Lower leg skin (tissue), 4 donors: Measurements from ENCODE around the gene FBXO31. TPM values are rescaled to one million over a fixed set of nuclear protein-coding genes. Genes with fewer than 3 reads are reported as not detected.

Experiments
- DNase-seq, 2 donors: peaks; one replicate each; pipeline ENCODE4 v3.0.0-alpha.2; 2019; ENCODE audit warnings: low spot score in 2 of 2
- H3K4me3 ChIP-seq: fragments of 200-600 bp; sonication (generic); 2 replicates; pipeline ENCODE4 v1.5.1; 2017; ENCODE audit warnings: mild to moderate bottlenecking, low read depth; ENCODE audit not compliant: poor library complexity, severe bottlenecking
- CTCF ChIP-seq, 3 donors: fragments of 450-650 bp; IDR thresholded peaks; one replicate each; pipeline ENCODE4 v1.5.1; 2016; ENCODE audit warnings: antibody characterized with exemption in 3 of 3, mild to moderate bottlenecking in 3 of 3, moderate library complexity in 2 of 3
- POLR2A ChIP-seq, 2 donors: fragments of 450-650 bp; IDR thresholded peaks; one replicate each; pipeline ENCODE4 v1.6.1; 2016 to 2017; ENCODE audit warnings: antibody characterized with exemption in 2 of 2, mild to moderate bottlenecking in 1 of 2, moderate library complexity in 1 of 2
- WGBS, 2 donors: methylation state at CpG; one replicate each; pipeline ENCODE4 v1.1.5; 2018; 5-methylcytosine and 5-hydroxymethylcytosine counted together
- intact Hi-C: fragments of 100-400 bp; cut with DNase I; formaldehyde crosslinking; loops from one replicate; pipeline ENCODE4 v1.15.0; 2023; ENCODE audit warnings: low total_unique reads
- total RNA-seq, 4 donors: library from RNA; depleted of rRNA; stranded (reverse); fragments of >200 nt; gene quantifications; one replicate each; pipeline ENCODE4 v1.1.0, GENCODE V29; 2016

The FBXO31 gene
- total RNA-seq, 4 donors from 2014 or later: 64.3 to 127 (median 84.1) TPM

DNA sequence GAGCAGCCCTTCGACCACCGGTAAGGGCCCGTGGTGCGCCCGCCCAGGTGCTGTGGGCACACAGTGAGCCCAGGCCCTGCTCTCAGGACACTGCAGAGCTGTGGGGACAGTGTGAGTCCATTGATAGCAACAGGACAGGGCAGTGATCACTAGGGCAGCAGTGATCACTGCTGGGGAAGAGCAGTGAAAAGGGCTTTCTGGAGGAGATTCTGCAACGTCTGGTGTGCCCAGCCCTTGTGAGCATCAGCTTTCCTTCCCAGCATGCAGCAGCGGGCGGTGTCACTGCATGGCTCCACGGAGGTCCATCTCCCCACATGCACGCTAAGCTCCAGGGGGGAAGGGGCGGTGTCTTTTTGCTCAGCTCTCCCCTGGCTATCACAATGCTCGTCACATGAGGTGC is 40.7 kb upstream of the FBXO31 start:
- DNase-seq: no peak
- intact Hi-C loops: no loop called here
- H3K4me3 ChIP-seq: no peak overlapping the region
- 77 to 81% methylated on average over 12 of the region's 12 CpGs for WGBS, 2 donors
- no peak for TF ChIP-seq CTCF (IDR thresholded peaks at IDR 0.05)
- no peak for TF ChIP-seq POLR2A (IDR thresholded peaks at IDR 0.05)

GRCh38 chr16:87423429-87423828 is 39.9 kb upstream of the FBXO31 start:
- no peak for DNase-seq
- no peak overlapping the region for H3K4me3 ChIP-seq
- no peak for TF ChIP-seq POLR2A (IDR thresholded peaks at IDR 0.05)
- no peak for TF ChIP-seq CTCF (IDR thresholded peaks at IDR 0.05)
- intact Hi-C loops: no loop called here
- 93 to 95% methylated on average over 15 of the region's 15 CpGs for WGBS, 2 donors

DNA sequence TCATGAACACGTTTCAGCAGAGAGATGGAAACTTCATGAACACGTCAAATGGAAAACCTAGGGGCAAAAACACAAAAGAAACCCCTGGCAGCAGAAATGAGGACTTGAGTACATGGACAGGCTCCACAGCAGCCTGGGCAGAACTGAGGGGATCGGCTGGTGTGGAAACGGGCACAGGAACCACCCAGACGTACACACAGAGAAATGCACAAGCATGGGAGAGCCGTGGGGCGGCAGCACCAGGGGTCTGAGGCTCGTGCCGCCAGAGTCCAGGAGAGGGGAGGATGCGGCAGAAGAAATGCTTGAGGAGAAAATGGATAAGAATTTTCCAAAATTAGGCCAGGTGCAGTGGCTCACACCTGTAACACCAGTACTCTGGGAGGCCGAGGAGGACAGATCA is 38.5 kb upstream of the FBXO31 start:
- WGBS, 2 donors: 92 to 93% methylated on average over 11 of the region's 11 CpGs
- TF ChIP-seq CTCF (IDR thresholded peaks at IDR 0.05): no peak
- no peak for TF ChIP-seq POLR2A (IDR thresholded peaks at IDR 0.05)
- no peak for DNase-seq
- intact Hi-C loops: no loop called here
- H3K4me3 ChIP-seq: no peak overlapping the region

DNA sequence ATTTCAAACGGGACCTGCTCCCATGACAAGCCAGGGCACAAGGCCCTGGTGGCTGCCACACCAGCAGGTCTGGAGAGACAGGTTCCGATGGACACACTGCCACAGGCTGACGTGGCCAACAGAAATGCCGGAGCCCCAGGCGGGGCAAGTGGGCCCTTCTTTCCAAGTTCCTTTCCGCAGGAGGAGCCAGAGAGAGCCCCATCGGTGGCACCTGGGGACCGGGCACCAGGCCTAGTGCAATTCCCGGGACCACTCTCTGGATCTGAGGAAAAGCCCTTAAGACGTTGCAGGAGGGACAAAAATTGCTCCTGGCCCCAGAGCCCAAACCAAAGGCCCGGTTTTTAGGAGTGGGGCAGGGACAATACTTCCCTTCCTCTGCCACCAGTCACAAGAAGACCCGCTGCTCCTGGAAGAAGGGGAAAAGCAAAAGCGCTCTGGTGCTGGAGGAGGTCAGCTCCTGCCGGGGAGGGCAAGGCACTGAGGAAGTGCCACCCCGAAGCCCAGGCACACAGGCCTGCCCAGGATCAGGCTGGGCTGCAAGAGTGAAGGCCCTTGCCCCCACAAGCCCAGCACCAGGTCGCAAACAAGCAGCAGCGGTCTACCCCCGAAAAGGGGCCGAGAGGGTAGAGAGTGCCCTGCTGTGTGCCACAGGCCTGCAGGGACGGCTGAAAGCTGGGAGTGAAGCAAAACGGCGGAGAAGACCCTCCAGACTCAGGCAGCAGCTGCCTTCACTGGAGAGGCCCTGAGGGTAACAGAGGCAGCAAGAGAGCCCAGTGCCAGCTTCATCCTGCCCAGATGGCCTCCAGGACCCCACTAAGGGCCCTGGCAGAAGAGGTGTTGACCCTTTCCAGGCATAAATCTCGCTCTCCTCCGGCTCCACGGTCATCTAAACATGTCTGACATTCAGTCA is 37.7 kb upstream of the FBXO31 start:
- DNase-seq: peak in 1 of 2 donors; percentile 67
- no peak overlapping the region for H3K4me3 ChIP-seq
- 88 to 94% methylated on average over 25 of the region's 25 CpGs for WGBS, 2 donors
- intact Hi-C loops: no loop called here
- TF ChIP-seq POLR2A (IDR thresholded peaks at IDR 0.05) (no peak), CTCF (IDR thresholded peaks at IDR 0.05) (no peak)

GRCh38 chr16:87420026-87421002 is 36.7 kb upstream of the FBXO31 start:
- DNase-seq: peak in 1 of 2 donors; percentile 77
- WGBS, 2 donors: 85 to 89% methylated on average over 25 of the region's 25 CpGs
- no peak for TF ChIP-seq POLR2A (IDR thresholded peaks at IDR 0.05)
- TF ChIP-seq CTCF (IDR thresholded peaks at IDR 0.05): no peak
- intact Hi-C loops: no loop called here
- H3K4me3 ChIP-seq: no peak overlapping the region
